Kidney tubule cell (primary cell): ENCODE results near the gene LRRC18.

Experiments used
- DNase-seq: peaks from one replicate; pipeline ENCODE4 v3.0.0-alpha.2; 2018; ENCODE audit warnings: low spot score

The LRRC18 gene

DNA sequence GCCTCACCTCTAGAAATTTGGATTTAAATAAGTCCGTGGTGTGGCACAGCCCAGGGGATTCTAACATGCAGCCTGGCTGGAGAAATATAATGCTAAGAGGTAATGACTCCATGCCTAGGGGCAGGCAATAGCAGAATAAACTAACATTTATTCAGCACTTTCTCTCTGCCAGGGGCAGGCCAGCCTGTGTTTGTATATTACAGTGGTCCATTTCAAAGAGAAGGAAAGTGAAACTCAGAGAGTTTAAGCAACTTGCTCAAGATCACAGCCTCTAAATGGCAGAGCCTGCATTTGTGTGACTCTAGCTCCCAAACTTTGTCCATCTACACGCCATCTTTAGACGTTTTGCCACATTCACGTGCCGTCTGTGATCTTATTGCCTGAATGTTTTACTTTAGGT lies 6.7 kb upstream of the LRRC18 start:
- no peak for DNase-seq

DNA sequence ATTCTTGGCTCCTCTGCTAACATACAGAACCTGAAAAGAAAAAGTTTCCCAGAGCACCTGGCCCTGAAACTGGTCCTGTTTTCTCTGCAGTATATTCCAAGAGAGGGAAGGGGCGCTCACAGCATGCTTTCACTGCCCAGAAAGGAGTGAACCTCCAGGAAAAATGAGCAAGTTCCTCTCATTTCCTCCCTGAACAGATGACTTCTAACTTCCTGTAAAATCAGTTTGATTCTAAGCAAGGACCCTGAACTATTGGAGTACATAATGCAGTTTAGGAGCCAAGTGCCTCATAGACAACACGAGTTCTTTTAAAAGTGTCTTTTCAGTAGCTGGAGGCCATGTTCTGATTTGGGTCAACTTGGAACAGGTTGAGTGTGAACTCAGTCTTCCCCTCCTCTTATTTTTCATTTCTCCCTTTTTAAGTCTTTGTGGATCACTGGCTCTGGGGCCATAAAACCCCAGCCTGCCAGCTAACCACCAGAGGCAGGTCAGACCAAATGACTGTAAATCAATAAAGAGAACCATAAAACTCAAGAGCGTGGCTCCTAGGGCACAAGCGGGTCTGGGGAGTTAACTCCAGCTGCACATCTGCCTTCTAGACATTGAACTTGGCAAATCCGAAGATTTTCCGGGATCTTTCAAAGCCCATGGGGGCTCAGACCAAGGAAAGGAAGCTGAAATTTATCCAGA lies 5.9 kb upstream of the LRRC18 start:
- no peak for DNase-seq

DNA sequence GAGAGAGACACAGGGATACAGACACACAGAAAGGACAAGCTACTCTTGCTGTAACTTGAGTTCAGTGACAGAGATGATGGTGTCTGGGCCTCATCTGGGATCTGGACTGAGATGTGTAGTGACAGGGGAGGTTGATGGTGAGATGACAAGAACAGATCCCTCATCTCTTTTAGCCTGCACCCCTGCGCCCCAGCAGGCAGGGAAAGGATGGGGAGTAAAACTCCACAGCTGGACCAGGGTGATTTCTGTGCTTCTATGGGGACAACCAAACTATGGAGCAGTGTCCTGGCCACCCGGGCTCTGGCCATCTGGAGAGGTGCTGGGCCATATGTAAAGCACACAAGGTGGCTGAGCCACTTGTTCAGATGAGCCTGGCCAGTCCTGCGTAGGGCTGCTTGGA lies 4.5 kb upstream of the LRRC18 start:
- DNase-seq = no peak

DNA sequence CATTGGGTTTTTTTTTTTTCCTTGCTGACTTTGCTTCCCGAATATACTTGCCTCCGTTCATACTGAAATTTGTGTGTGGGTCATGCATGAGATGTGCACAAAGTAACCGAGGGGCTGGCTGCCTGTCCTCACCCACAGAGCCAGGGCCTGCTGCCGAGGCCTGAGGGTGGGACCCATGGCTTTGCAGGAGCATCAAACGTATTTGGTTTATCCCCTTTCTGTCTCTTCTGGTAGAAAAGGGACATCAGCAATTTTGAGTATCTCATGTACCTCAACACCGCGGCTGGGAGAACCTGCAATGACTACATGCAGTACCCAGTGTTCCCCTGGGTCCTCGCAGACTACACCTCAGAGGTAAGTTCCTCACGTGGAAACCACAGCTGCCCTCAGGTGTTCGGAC lies 3.5 kb upstream of the LRRC18 start:
- no peak for DNase-seq

DNA sequence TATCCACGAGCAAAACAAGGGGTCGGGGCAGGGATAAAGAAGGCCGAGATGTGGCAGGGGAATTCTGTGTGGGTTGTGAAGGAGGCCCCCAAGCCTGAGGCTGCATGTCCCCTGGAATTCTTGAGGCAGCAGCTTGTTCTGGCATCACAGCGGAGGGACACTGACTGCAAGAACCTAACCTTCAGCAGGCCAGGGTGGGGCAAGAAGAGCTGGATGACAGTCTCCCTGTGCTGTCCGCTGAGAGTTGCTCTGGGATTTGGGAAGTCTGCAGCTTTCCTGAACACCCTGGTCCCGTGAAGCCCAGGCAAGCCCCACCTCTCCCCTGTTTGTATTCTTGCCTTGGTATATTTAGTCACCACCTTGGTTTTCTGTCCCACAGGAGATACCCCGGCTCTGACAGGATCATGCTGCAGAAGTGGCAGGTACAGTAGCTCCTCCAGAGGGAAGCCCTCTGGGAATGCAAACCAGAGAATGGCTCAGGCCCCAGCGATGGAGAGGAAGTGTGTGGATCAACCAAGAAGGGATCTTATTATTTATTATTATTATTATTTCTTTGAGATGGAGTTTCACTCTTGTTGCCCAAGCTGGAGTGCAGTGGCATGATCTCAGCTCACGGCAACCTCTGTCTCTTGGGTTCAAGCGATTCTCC lies 1.9 kb upstream of the LRRC18 start:
- DNase-seq = no peak

DNA sequence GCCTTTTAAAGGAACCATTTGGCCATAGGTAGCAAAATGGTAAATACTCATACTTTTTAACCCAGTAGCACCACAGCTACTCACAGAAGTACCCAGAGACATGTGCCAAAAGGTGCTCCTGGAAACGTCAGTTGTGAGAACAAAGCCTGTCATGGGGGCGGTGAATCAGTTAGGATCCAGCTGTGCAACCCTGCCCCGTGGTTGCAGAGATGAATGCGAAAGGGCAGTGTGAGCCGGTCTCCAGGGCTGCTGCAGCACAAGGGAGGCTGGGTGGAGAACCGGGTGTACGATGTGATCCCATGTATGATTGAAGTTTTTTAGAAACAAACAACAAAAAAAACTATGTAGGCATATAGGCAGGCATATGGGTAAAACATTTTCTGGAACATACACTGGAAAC lies 1.3 kb upstream of the LRRC18 start:
- no peak for DNase-seq

DNA sequence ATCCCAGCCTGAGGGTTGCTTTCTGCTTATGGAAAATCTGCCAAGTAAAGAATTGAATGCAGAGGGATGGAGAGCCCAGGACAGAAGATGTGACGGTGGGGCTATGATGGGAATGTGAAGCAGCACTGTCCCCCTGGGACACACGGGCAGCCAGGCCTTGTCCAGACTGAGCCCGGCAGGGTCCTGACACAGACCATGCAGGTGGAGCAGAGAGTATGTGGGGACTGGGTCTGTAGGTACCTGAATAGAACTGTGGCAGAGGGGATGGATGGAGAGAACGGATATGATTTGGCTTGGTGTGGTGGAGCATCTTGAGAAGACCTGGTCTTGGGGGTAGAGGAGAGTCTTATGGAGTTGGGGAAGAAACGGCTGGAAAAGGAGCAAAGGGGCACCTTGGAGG lies 732 bp upstream of the LRRC18 start:
- DNase-seq = no peak

DNA sequence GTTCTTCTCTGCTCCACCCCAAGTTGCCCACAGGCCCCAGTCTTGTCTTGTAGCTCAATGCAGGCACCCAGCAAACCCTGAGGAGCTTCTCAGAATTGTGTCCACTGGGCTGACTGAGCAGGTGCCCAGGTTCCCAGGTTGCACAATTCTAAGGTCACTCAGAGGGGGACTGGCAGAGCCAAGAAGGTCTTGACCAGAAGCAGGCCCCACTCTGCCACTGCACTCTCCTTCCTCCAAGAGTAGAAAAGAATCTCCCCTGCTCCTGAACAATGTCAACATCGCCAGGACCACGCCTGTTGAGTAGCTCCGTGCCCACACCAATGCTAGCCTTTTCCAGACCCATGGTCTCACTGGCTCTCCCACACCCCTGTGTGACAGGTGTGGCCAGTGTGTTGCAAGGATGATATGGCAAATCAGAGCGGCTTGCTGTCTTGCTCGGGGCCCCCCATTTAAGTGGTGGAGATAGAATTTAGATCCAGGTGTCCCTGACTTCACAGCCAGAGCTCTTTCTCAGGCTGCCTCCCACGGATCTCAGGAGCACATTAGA lies 577 bp downstream of the LRRC18 start:
- DNase-seq = no peak

DNA sequence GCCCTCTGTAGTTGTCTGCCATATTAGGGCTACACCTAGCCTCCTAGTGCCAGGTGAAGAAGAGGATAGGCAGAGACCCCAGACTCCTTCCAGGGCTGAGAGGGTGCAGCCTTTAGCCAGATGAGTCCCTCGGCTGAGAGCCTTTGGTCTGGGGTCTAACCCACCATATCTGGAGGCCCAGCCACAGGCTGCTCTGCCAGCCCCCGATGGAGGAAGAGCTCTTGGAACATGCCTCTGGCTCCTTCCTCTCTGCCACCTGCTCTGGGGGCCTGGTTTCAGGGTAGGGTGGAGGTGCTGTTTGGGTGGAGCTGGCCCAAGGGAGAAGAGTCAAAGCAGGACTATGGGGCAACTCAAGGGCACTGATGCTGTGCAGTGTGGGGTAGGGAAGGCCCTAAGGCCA lies 1.4 kb downstream of the LRRC18 start:
- no peak for DNase-seq

DNA sequence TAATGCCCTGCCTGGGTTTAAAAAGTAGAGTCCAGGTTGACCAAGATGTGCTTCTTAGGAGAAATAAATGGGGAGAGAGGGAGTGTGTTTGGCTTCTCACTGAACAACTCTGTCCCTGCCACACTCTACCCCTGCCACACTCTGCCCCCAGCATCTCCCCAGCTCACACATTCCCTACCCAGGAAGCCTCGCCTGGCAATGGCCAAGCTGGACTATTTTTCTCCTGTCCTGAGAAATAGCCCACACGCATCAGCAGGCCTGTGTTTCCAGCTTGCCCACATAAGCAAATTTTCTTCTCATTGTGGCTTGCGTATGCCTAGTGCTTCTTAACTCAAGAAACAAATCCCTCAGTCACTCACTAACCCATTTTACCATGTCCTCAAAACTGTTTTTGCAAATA lies 1.8 kb downstream of the LRRC18 start:
- DNase-seq = no peak

DNA sequence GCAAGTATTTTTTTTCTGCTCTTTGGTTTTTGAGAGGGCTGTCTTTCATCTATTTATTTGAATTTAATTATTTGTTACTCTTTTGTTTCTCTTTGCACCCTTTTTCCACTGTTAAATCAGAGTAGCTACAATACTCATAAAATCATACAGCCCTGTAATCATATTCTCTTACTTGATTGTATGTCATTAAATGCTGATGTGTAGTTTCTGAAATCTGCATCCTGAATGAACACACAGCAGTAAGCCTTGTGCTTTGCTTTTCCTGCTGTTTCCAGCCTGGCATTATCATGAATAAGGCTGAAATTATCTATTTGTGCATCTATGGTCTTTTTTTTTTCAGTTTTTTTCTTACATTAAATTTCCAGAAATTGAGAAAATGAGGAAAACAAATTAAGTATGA lies 4.1 kb downstream of the LRRC18 start:
- no peak for DNase-seq

DNA sequence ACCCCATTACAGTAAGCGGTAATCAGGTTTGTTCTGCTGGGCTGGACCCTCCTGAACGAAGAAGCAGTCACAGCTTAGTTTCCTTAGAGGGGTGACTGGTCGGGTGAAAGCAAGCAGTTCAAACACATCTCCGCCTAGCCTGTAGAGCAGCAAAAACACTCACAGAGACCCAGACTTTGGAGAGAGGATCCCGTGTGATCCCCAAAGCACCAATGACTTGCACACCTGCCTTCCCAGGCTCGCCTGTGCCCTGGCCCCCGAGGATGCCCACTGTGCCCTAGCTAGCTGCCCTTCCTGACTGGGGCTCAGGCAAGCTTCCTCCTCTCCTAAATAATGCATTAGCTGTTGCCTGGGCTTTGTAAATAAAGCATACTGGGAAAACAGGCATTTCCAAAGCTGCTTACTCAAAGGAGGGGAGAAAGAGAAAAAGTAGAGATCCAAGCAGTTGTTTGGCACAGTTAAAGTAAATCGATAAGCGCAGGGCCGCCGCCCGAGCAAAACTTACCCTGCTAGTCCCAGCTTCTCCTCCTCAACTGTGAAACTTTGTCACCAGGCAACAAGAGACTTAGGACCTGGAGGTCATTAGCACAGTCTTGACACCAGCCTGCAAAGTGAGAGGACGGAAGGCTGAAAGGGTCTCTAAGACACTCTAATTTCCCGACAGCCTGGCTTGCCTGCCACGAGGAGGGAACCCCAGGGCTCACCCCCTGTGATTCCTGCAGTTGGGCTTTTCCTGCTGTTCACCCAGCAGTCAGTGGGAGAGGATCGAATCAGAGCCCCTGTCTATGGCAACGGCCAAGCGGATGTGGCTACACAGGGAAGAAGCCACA lies 4.8 kb downstream of the LRRC18 start:
- DNase-seq = no peak

DNA sequence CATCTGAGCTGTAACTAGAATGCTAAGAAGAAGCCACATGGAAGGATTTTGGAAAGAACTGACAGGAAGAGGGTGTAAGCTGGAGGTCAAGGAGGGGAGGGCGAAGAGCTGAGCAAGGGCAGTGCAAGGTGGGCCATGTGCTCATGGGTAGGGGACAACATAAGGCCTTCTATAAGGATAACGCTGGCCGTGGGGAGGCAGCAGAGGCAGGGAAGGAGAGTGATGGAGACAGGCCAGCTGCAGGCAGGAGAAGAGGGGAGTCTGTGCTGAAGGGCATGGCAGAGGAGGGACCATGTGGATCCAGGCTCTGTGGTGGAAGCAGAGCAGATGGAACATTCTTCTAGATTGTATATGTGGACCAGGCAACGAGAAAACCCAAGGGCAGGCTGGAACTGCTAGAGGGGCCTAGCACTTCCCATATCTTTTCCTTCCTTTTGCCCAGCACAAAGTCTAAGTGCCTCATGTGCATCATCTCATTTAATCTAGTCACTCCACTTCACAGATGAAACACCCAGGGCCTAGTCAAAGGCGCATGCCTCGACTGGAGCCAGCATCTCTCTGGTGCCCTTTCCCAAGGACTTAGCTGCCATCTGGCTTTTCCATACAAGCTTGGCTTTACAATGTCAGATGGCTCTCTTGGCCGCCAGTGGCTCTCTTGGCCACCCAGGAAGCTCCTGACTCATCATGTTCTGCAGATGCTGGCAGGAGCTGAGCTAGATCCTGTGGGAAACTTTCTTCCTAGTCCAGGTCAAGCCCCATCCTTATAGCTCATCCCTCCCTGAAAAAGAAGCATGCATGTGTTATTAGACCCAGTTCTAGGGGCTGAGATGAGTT lies 6.6 kb downstream of the LRRC18 start:
- DNase-seq = no peak

DNA sequence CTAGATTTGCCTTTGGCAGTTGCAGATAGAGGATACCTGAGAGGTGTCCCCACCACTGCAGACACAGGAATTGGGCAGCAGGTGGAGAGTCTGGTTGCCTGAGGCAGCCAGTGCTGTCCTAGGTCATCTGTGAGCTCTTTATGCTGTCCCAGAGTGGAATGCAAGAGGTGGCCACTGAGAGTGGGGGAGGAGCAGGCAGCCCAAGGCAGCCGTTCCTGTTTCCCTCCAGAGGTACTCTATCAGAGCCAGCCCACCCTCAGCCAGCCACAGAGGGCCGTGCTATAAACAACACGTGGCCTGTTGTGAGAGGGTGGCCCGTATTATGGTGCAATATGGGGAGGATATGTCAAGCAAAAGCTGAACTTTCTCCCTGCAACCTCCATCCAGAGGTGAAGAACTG lies 8.5 kb downstream of the LRRC18 start:
- DNase-seq = no peak

DNA sequence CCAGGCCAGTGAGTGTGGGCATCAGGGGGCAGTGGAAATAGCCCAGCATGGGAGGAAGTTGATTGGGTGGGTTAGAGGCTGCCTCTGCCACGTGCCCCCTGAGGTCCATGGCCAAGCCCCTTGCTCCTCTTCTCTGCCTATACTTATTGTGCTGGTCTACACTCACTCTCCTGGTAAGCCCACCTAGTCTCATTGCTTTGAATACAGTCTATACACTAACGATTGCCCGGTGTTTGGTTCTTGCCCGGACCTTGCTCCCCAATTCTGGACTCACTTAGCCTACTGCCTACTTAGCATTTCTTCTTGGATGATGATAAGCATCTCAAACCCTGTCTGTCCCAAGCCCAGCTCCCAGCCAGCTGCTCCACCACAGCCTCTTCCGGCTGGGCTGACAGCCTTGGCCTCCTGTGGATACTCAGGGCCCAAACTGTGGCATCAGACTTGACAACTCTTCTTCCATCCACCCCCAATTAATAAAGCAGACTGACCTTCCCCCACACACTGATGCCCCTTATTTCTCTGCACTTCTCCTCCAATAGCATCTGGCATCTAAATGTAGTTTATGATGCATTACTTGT lies 10.1 kb downstream of the LRRC18 start:
- DNase-seq = no peak

DNA sequence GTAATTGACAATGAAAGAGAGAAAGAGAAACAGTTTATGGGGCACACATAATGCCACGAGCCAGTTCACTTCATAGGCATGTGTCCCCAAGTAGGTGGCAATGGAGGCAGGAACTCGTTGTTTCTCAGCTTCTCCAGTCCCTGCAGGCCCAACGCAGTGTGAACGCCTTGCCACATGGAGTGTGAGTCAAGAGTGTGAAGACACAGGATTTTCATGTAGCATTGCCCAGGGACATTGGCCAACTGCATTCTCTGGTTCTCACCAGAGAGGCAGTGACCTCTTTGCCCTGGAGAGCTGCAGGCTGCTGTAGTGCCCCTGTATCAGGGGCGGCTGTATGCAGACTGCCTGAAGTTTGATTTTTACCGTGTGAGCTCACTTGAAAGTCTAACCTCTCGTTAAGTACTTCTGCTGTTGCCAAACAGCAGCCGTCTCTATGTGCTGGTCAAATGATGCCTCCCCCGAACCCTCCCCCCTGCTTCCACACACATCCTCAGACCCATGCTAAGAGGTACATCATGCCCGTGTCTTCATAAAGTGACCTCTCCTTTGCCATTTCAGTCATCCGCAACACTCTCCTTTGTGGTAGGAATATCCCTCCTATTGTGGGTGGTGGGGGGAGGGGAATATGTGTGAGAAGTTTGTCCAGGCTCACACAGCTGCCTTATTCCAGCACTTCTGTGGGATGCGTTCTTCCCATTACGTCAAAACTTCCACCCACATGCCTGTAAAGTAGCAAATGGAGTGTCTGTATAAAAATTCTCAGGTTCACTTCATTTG lies 12.7 kb downstream of the LRRC18 start:
- no peak for DNase-seq

DNA sequence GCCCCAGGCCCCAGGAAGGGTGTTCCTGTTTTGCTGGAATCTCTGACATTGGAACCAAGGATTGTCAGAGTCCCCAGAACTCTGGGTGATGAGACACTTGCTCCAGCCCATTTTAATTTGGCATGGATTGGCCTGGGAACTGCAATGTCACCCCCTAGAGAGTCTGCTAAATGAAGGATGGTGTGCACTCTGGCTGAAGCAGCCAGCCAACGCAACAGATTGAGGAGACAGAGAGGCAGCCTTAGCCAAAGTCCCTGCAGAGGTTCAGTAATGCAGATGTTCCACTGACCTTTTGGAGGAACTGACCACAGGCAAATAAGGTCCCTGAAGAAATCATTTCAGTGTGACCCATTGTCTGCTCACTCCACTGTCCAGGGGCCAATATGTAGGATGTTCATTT lies 13.4 kb downstream of the LRRC18 start:
- DNase-seq = no peak

DNA sequence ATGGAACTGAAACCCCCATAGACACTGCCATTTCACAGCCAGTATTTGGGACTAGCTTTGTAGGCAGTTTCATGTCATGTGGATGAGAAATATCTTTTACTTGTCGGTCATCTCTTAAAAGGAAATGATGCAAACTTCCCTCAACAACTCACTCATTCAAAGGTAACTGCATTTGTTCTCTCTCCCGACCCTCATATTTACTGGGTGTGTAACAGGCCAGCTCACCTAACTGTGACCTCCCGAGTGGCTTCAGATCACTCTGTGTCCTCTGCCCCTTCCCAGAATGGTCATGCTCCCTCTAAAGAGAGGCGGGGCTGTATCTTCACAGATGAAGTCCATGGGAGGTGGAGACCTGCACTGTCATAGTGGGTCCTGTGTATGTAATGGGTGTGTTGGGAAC lies 14.7 kb downstream of the LRRC18 start:
- DNase-seq = no peak

DNA sequence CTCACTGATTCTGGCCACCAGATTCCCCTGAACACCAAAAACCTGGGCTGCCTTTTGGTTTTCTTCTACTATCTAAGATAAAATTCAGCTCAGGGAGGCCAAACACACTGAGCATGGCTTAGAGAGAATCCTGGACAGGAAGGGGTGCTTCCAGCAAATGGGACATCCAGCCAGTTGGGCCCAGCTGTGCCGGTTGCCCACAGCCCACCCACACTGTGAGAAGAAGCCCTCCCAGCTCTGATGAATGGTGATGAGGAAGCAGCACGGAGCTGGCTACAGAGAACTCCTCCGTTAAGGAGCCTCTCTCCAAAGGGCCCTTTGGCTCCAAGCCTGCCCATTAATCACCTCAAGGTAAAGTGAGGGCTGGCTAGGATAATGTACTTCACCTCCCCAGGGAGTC lies 15.9 kb downstream of the LRRC18 start:
- no peak for DNase-seq

DNA sequence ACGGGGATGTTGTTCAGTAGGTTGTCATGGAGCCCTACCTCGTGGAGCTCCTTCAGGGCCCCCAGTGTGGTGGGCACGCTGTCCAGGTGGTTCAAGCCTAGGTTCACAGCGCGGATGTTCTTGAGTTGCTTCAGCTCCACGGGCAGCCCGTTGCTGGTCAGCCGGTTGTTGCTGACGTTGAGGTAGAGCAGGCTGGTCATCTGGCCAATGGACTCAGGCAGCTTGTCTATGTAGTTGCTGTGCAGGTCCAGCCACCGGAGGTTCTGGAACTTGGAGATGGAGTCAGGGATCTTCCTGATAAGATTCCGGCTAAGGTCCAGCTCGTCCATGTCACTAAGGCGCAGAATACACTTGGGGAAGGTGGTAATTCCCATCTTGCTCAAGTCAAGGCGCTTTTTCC lies 26.0 kb downstream of the LRRC18 start:
- no peak for DNase-seq

DNA sequence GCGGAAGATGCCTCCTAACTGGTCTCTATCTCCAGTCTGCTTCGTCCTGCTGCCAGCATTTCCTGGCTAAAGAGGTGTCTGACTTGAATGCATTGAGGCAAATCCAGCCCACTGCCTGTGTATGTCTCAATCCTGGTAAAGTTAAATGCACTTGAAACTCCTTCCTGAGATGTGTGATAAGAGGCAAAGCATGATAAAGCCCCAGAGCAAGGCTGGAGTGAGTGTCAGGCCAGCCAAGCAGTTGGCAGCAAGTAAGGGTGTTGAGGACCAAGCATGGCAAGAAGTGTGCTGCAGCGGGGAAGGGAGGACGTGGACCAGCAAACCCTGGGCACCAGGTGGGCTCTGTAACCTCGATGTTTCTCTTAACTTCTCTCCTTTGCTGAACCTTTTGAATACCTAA lies 29.1 kb downstream of the LRRC18 start:
- DNase-seq = no peak
